ENCODE data around the gene EIF3B. TPM values are rescaled to one million over a fixed set of nuclear protein-coding genes. Genes with fewer than 3 reads are reported as not detected.
"Not testable (repeated sequence)": the region's sequence is repeated elsewhere in the genome, so short reads cannot be mapped to it uniquely, and the experiment has no call there.

Gene EIF3B
- polyA plus RNA-seq (ENCODE audit: insufficient read length in 4 of 4) = 100 to 1,000 TPM; 142 to 160 (median 147) TPM

- DNase-seq (ENCODE audit: low read depth in 4 of 4, low spot score in 3 of 4) = peak; percentile 89 to 99 (median 93)
Observed at GRCh38 chr7:2354186-2354938, at the start of gene EIF3B. EIF3B (plus strand) TSS chr7:2354827; CDS start chr7:2354922, 95 bp downstream.

- not testable (repeated sequence) for DNase-seq (ENCODE audit: low read depth in 4 of 4, low spot score in 3 of 4)
Observed at GRCh38 chr7:2305258-2305657, 49.4 kb upstream of the EIF3B start.

DNA sequence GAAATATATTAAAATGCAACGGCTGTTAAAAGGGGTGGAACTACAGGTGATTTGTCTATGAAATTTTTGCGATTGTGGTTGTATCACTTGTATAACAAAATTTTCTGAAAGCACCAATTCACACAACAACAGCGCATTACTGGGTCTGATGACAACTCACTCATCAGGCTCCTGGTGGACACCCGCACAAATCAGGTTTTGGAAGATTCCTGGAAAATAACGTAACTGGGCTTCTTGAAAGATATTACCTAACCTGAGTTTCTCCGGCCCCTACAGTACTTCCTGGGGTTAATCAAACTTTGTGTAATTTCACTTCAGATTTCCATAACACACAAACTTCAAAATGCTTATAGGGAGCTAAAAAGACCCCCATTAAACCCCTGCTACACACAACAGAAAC, 47.9 kb upstream of the EIF3B start:
- DNase-seq (ENCODE audit: low read depth in 4 of 4, low spot score in 3 of 4) = no peak

DNA sequence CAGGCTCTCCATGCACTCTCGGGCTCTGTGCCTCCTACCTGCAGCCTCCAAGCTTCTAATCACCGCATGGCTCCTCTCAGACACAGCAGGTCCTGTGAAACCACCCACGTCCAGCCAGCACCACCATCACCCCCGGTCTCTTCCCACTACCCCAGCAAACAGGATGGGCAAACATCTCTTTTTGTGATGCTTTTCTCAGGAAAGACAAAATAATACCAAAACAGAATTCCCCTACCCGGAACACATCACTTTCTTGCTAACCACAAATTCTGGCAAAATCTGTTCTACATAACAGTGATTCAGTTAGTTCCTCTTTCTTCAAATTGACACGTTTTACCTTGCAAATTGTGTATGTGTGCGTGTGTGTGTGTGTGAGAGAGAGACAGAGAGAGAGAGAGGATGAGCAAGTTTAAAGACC, 46.9 kb upstream of the EIF3B start:
- DNase-seq (ENCODE audit: low read depth in 4 of 4, low spot score in 3 of 4) = no peak

DNA sequence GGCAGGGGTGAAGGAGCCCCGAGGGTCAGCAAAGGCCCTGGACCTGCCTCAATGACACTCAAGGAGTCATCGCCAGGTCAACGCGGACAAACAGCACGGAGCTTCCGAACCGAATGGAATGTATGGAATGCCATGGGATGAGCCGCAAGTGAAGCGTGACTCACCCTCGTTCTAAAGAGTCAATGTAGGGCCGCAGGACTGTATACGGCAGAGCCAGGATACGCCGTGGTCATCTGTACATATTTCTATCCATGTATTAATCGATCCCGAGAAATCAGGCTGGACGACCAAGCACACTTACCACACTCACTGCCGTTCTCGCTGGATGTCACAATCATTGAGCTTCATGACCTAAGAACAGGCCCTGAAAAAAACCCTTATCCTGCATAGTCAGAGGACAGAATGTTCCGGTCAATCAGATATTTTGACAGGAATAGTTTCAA, 44.7 kb upstream of the EIF3B start:
- DNase-seq (ENCODE audit: low read depth in 4 of 4, low spot score in 3 of 4) = peak; percentile 18 to 56 (median 42)

DNA sequence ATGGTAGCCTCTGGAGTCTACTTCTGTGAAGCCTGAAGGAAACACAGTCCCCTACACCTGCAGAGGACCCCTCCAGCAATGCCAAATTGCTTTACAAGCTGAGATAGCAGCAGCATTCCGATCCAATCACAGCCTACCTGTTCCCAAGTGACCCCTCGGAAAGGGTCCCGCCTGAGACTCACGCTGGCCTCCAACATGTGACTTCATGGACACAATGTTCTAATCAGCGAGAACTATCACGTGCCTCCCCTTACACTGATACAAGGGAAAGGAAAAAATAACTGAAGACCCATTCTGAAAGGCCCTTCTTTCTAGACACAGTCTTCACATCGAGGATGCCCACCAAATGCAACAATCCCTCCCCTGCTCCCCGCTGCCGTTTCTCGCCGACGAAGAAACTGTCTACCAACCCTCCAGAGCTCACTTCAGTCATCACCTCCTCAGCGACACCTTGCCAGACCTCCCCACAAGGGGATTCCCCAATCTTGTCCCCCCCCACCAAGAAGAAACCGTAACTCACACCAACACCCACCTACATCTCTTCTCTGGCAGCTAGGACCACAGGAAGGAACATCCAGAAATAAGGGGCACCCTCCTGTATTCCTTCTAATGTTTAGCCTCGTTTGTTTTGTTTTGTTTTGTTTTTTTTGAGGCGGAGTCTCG, 42.2 kb upstream of the EIF3B start:
- DNase-seq (ENCODE audit: low read depth in 4 of 4, low spot score in 3 of 4) = no peak

GRCh38 chr7:2313450-2314208, 41.0 kb upstream of the EIF3B start:
- DNase-seq (ENCODE audit: low read depth in 4 of 4, low spot score in 3 of 4) = peak in 1 of 4 donors; percentile 16

DNA sequence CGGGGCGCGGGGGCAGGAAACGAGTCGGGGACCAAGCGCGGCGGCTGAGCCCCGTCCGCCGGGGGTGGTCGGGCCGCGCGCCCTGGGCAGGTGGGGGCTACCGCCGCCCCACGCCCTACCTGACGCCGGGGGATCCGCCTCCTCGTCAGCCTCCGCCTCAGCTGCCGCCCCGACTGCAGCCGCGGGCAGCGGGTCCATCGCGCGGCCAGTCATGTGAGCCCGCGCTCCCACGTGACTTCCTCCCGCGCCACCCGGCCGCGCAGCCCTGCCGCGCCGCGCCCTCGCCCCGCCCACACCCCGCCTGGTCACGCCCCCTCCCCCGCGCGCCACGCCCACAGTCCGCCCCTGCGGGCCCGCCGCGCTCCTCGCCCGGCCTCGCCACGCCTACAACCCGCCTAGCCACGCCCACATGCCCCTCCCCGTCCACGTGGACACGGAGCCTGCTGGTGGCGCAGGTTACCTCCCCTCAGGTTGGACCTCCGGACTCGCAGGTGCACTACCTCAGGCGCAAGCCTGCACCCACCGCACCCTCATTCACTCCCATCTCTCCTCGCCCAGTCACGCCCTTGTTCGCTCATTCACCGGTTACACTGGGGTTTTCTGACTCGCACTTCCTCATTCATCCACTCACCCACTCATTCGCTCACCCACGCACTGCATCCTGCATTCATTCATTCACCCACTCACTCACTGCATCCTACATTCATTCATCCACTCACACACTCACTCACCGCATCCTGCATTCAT, 40.2 kb upstream of the EIF3B start, which contains the start of gene SNX8:
Gene SNX8, minus strand, starts transcription at position 233 of the 747 bp plus-strand sequence. Its CDS starts 20 bp downstream, at position 213.
- peak; percentile 63 to 72 (median 66) for DNase-seq (ENCODE audit: low read depth in 4 of 4, low spot score in 3 of 4)

DNA sequence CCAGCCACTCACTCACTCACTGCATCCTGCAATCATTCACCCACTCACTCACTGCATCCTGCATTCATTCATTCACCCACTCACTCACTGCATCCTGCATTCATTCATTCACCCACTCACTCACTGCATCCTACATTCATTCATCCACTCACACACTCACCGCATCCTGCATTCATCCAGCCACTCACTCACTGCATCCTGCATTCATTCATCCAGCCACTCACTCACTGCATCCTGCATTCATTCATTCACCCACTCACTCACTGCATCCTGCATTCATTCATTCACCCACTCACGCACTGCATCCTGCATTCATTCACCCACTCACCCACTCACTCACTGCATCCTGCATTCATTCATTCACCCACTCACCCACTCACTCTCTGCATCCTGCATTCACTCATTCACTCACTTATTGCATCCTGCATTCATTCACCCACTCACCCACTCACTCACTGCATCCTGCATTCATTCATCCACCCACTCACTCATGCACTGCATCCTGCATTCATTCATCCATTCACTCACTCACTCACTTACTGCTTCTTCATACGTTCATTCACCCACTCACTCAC, 39.6 kb upstream of the EIF3B start:
- not testable (repeated sequence) for DNase-seq (ENCODE audit: low read depth in 4 of 4, low spot score in 3 of 4)

DNA sequence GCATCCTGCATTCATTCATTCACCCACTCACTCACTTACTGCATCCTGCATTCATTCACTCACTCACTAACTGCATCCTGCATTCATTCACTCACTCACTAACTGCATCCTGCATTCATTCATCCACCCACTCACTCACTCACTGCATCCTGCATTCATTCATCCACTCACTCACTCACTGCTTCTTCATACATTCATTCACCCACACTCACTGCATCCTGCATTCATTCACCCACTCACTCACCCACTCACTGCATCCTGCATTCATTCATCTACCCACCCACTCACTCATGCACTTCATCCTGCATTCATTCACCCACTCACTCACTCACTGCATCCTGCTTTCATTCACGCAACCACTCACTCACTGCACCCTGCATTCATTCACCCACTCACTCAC, 38.8 kb upstream of the EIF3B start:
- DNase-seq (ENCODE audit: low read depth in 4 of 4, low spot score in 3 of 4) = no peak

DNA sequence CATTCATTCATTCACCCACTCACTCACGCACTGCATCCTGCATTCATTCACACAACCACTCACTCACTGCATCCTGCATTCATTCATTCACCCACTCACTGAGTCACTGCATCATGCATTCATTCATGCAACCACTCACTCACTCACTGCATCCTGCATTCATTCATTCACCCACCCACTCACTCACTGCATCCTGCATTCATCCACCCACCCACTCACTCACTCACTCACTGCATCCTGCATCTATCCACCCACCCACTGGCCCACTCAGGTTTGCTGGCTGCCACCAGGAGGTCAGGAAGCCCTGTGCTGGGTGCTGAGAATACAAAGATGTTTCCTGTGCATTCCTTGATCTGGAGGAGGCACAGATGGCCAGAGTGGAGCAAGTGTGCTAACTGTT, 38.0 kb upstream of the EIF3B start:
- DNase-seq (ENCODE audit: low read depth in 4 of 4, low spot score in 3 of 4) = no peak

DNA sequence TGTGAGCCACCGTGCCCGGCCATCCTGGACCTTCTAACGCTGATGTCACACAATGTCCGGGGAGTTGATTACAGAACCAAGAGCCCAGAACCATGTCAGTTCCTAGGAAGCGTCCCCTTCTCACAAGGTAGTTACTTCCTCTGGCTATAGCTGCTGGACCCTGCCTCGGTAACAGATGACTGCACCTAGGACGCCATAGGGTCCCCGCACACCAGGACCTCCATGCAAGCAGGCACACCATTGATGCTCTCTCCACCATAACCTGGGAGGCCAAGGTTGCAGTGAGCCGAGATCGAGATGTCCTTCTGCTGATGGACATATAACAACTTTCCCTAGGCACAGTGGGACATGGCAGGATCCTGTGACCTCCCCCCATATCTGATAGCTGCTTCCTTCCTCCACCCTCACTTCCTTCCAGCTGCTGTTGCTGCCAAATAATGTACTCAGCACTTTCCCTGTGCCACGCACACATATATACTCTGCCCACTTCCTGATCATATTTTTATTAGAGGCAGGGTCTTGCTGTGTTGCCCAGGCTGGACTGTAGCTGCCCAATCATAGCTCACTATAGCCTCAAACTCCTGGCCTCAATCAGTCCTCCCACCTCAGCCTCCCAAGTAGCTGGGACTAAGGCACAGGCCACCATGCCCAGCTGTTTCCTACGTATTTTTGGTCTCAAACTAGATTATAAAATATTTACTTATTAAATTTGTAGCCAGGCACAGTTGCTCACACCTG, 36.9 kb upstream of the EIF3B start:
- DNase-seq (ENCODE audit: low read depth in 4 of 4, low spot score in 3 of 4) = no peak

DNA sequence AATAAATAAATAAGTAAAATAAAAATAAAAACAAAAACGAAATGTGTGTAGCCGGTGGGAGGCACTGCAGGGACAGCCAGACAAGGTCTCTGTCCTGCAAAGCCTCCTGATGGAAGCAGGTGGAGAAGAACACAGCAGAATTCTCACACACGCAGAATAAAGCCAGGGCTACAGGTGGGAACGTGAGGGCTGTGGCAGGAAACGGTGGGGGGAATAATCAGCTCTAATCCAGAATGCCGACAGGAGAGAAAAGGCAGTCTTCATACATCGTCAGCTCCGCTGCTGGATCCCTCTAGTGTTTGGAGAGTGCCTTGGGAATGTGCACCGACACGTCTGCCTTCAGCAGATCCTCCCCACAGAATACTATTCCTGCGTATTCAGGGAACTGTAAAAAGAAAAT, 33.6 kb upstream of the EIF3B start:
- DNase-seq (ENCODE audit: low read depth in 4 of 4, low spot score in 3 of 4) = no peak

DNA sequence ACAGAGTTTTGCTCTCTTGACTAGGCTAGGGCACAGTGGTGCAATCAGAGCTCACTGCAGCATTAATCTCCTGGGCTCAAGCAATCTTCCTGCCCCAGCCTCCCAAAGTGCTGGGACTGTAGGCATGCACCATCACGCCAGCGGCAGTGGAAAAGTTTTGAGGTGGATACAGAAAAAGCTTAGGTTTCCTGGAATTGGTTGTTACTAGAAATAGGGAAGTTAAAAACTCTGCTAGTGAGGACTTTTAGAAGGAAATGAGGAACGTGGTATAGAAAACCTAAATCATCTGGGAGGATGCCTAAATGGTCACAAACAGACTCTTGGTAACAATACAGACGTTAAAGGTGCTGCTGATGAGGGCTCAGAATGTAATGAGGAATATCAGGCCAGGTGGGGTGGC, 29.5 kb upstream of the EIF3B start:
- DNase-seq (ENCODE audit: low read depth in 4 of 4, low spot score in 3 of 4) = no peak

- no peak for DNase-seq (ENCODE audit: low read depth in 4 of 4, low spot score in 3 of 4)
Observed at GRCh38 chr7:2326951-2327350, 27.7 kb upstream of the EIF3B start.

DNA sequence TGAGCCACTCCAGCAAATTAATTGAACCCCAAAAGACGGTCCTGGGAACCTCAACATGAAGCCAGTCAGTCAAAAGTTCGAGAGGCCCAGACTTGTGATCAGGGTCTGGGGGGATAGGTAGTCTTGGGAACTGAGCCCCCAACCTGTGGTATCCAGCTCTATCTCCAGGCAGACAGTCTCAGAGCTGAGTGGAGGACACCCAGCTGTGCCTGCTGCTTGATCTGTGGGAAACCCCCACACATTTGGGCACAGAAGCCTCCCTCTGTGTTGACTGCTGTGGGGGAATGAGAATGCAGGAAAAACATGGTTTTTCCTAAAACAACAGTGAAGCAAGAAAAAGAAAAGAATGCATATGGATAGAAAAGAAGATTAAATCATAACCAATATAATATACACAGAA, 24.1 kb upstream of the EIF3B start:
- no peak for DNase-seq (ENCODE audit: low read depth in 4 of 4, low spot score in 3 of 4)

- DNase-seq (ENCODE audit: low read depth in 4 of 4, low spot score in 3 of 4) = no peak
Observed at GRCh38 chr7:2331707-2332106, 22.9 kb upstream of the EIF3B start.

DNA sequence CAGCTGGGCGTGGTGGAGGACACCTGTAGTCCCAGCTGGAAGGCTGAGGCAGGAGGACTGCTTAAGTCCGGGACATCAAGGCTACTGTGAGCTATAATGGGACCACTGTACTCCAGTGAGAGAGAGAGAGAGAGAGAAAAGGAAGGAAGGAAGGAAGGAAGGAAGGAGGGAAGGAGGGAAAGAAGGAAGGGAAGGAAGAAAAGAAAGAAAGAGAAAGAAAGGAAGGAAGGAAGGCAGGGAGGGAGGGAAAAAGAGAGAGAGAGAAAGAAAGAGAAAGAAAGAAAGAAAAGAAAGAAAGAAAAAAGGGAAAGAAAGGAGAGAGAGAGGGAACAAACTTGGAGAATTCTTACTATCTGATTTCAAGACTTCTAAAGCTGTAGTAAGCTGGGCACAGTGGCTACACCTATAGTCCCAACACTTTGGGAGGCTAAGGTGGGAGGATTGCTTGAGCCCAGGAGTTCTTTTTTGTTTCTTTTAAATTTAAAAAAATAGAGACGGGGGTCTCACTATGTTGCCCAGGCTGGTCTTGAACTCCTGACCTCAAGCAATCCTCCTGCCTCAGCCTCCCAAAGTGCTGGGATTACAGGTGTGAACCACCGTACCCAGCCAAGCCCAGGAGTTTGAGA, 21.9 kb upstream of the EIF3B start:
- DNase-seq (ENCODE audit: low read depth in 4 of 4, low spot score in 3 of 4) = not testable (repeated sequence)
